NCI-H82 treated with DMSO at 0.1 percent for 48 hours (cell line): ENCODE results near the gene DNM3.

ENCODE experiments used
- DNase-seq: peaks from one replicate; lab custom pipeline; 2025; ENCODE audit not compliant: unreplicated experiment; lab: John Stamatoyannopoulos, UW

The DNM3 gene

GRCh38 chr1:172135978-172136610 lies 294.8 kb downstream of the DNM3 start:
- no peak for DNase-seq

- no peak for DNase-seq
These were observed 295.6 kb downstream of the DNM3 start for GRCh38 chr1:172136925-172137324.

- DNase-seq: no peak
These were observed 296.6 kb downstream of the DNM3 start for GRCh38 chr1:172137703-172138454.

DNA sequence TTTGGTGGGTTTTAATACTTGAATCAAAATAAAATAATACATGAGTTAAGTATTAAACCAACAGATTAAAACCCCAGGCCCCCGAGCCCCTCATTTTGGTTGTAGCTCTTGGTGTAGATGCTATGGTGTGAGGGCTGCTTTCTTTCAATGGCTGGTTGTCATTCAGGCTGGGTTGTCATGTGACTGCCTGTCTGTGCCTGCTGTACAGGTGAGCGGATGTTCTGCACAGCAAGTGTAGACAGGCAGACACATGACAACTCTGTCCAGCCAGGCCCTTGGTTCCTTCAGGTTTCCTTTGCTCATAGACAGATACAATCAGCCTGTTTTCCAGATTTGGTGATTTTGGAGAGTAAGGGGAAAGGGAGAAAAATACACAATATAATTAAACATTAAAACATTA lies 297.3 kb downstream of the DNM3 start:
- no peak for DNase-seq

DNA sequence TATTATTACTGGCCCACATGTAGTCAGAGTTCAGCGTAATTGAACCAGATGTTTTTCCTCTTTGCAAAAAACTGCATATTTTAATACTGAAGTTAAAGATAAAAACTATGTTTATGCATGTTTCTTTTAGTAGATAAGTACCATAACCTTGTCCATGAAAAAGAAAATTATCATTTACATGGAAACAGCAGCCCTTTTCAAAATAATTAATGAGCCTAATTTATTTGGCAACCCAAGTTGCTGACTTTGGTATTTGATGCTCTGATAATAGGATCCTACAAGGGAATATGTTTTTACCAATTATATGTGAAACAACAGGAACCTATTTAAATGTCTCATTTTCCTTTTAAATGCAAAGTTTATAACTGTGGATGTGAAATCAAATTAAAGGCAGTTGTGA lies 297.9 kb downstream of the DNM3 start:
- DNase-seq: no peak

DNA sequence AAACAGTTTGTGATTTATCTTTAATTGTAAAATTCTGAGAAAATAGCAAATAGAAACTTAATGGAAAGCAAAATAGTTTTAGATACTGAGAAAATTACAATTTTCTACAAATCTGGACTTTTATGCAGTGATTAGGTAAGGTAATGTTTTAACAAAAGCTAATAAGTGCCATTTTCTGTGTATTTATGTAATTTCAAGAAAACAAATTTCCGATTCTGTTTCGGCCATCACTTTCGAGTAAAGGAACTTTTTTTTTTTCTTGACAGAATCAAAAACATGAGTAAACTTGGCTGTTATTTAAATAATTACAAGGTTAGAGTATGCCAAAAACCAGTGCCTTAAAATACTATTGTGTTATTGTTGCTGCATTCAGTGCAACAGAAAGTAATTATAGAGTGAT lies 298.8 kb downstream of the DNM3 start:
- no peak for DNase-seq

GRCh38 chr1:172140591-172140990 lies 299.3 kb downstream of the DNM3 start:
- no peak for DNase-seq

- DNase-seq: no peak
These were observed 300.1 kb downstream of the DNM3 start for GRCh38 chr1:172141341-172141881.

GRCh38 chr1:172142324-172142723 lies 301.0 kb downstream of the DNM3 start:
- DNase-seq: no peak

DNA sequence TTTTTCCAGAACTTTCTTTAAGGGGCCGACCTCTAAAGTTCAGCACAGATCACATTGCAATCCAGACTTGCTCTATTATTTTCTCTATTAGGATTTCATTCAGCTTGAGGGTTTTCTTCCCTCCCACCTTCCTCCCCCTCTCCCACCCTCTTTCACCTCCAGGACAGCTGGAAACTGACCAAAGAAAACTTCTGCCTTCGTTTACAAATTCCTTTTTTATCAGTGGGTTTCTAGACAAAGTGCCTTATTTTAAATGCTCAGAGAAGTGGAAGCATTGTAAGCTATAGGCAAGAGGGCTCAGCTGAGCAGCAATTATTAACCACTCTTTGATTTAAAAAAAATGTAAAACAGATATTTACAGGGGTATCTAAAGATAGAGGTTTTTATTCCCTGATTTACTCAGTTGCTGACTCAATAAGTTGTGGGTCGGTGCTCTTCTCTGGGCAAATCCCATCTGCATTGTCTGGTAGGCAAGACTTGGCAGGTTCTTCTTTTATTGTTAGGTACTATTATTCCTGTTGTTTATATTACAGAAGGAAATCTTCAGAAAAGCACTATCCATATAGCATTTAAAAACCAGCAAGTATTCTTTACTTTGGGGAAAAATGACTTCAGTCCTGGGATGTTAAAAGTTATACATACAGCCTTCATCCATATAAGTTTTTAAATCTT lies 302.2 kb downstream of the DNM3 start:
- no peak for DNase-seq

GRCh38 chr1:172144445-172145061 lies 303.3 kb downstream of the DNM3 start:
- DNase-seq: no peak

GRCh38 chr1:172145231-172145651 lies 303.9 kb downstream of the DNM3 start:
- no peak for DNase-seq

DNA sequence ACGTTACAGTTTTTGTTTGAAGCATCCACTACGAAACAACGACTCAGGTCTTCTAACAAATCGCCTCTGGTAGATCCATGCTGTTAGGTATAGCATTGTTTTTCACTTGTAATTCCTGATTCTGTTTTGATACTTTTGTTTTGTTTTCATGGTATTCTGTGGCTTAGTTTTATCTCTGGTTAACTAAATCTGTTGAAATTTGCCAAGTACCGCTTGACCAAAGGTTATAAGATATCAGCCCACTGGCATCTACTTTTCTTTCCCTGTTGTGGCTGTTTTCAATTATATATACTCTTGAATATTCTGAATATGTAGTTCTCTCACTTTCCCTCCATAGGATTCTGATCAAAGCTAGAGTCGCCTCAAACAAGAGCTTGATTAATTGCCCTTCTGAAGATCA lies 304.4 kb downstream of the DNM3 start:
- DNase-seq: no peak

- DNase-seq: no peak
These were observed 305.0 kb downstream of the DNM3 start for GRCh38 chr1:172146141-172146850.

- no peak for DNase-seq
These were observed 306.2 kb downstream of the DNM3 start for GRCh38 chr1:172147541-172147940.

DNA sequence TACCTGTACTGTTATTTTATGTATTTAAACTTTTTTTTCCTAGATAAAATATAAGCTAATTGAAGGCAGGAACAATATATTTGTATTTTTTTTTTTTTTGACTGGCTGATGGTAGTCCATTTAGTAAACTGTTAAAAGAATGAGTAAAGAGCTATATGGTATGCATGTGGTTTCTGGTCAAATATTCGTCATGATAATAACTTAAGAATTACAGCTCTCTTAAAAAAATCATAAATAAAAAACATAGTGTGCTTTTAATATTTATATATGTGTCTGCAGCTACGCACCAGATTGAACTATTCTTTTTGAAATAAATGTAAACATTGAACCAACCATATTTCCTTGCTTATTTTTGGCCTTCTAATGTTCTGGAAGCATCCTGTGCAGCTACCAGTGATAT lies 306.9 kb downstream of the DNM3 start:
- no peak for DNase-seq

DNA sequence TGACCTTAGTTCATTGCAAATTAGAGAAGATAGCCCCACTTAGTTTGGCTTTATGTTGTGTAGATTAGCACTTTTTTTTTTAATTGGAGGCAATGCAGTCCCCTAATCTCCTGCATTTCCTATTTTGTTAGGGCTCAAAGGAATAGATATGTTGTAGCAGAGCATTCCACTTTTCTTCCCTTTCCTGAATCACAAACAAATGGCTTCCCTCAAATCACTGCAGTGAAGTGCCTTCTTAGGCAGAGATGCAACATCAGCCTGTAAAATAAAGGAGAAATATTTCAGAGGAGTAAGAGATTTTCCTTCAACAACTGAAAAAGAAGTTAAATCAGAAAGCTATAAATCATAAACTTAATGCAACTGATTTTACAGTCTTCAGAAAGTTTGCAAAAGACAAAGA lies 307.4 kb downstream of the DNM3 start:
- DNase-seq: no peak

DNA sequence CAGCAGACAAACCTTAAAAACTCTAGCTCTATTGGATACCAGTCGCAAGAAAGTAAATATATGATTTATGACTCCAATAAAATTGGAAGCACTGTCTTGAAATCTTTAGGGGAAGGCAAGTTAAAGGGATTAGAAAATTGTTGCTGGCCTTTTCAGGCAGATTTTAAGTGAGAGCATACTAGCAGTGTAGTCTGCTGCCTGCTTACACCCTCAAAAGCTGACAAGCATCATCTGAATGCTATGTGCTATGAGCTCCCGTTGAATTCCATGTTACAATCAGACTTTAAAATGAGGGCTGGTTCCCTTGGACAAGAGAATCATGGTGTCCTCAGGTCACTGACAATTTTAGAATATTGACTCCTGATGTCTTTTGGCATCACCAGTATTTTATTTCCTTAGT lies 308.0 kb downstream of the DNM3 start:
- DNase-seq: no peak

DNA sequence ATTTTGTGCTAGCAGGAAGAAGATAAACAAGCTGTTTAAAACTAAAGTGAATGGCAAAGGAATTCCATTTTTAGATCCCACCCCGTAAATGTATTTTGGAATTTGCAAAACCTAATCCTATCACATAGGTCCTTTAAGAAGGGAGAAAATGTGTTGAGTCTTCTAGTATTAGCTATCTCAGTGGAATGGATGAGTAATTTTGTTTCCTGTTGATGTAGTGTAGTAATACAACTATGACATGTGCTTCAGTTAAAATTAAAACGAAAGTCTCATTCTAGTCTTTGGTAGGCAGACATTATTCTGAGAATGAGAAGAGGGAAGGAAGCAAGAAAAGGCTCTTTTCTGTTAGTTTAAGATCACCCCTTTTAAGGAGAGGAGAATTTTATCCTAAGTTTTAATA lies 313.3 kb downstream of the DNM3 start:
- no peak for DNase-seq

DNA sequence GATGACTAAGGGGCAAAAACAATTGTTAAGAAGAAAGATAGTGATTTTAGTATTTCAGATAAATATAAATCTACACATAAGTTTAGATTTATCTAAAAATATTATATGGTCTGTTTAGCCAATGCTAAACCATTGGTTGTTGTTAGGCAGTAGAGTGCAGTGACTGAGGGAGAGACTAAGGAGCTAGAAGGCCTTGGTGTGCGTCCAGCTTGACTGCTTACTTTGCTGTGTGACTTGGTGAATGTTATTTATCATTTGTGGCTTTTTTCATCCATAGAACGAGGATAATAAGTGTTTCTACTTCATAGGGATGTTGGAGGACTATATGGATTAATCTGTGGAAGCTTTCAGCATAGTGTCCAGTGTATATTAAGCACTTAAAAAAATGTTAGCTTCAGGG lies 314.5 kb downstream of the DNM3 start:
- no peak for DNase-seq

DNA sequence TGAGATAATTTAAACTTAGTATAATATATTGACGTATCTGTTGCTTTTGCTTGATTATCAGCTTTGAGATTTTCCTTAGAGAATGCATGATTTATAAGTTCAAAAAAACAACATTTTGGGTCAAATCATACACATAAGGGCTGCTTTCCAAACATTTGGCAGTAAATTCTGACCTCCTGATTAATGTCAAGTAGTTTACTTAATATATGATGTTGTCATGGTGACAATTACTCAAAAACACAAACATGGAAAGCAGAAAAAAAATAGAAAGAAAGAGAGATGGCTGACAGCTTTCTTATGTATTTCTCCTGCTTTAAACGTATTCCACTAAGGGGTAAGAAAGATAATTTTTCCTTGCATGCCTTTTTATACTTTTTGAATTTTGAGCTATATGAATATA lies 320.9 kb downstream of the DNM3 start:
- DNase-seq: no peak
